Measurements from ENCODE around the gene SOX2.
"Not testable (repeated sequence)": the region's sequence is repeated elsewhere in the genome, so short reads cannot be mapped to it uniquely, and the experiment has no call there.

SOX2 gene

GRCh38 chr3:181724192-181724965 lies 12.7 kb downstream of the SOX2 start:
- no peak for DNase-seq

- no peak for DNase-seq
Observed at GRCh38 chr3:181725131-181725731, 13.5 kb downstream of the SOX2 start.

GRCh38 chr3:181725830-181726229 lies 14.1 kb downstream of the SOX2 start:
- DNase-seq: no peak

- no peak for DNase-seq
Observed at GRCh38 chr3:181726351-181727330, 14.9 kb downstream of the SOX2 start.

- no peak for DNase-seq
Observed at GRCh38 chr3:181727341-181728032, 15.8 kb downstream of the SOX2 start.

GRCh38 chr3:181728470-181729340 lies 17.0 kb downstream of the SOX2 start:
- DNase-seq: peak; percentile 40

DNA sequence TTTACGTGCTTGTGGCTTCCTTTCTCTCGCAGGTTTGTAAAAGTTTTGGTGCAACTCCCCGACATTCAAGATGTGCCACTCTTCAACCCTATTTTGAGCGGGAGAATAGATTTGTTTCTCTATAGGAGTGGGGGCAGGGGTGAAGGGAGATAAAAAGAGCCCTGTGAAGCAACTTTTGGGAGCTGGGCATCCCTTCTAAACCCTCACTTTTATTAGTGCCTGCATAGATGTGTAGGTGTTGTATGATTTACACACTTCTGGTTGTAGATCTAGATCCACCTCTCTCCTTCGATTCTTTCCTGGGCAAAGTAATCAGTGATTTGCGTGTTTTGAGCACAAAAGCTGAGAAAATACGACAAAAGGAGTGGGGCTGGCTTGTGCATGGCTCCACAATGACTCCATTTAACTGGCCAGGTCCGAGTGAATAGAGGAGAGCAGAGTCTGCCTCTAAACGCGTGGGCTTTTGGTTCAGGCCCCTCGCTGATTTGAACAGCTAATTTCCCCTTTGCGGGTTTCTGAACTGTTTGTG lies 17.7 kb downstream of the SOX2 start:
- no peak for DNase-seq

DNA sequence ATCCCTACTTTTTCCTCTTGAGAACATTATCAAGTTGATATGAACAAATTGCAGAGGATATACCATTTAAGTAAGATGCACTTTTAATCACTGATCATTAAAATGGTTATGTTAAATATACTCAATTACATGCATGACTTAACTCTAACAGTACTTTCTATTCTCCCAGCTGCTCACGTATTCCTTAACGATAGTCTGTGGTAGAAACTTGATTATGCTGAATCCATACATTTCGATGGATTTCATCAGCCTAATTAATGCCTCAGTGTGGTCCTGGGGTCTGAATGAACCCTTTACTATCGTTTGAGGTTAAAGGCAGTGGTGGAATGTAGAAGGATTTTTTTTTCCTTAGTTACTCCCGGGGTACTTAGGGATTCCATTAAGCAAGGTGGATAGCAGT lies 18.6 kb downstream of the SOX2 start:
- no peak for DNase-seq

GRCh38 chr3:181730934-181731333 lies 19.2 kb downstream of the SOX2 start:
- DNase-seq: no peak

GRCh38 chr3:181735911-181736310 lies 24.2 kb downstream of the SOX2 start:
- DNase-seq: no peak

DNA sequence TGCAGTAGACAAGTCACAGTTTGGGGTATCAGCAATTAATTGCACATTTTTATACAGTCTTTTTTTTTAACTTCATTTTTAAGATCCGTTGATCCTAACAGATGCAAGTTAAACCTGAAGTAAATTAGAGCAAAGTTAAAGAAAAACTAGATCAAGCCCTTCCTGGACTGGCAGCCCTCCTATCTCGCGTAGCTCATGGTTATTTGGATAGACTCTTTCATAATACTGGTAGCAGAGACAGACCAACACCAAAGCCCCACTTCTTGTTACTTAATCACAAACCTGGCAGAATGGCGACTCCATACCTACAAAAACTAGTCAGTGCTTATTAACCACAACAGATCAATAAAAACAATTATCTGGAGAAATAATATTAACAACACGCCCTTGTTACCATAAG lies 26.8 kb downstream of the SOX2 start:
- DNase-seq: no peak

GRCh38 chr3:181739628-181740027 lies 27.9 kb downstream of the SOX2 start:
- no peak for DNase-seq

GRCh38 chr3:181741417-181741816 lies 29.7 kb downstream of the SOX2 start:
- no peak for DNase-seq

DNA sequence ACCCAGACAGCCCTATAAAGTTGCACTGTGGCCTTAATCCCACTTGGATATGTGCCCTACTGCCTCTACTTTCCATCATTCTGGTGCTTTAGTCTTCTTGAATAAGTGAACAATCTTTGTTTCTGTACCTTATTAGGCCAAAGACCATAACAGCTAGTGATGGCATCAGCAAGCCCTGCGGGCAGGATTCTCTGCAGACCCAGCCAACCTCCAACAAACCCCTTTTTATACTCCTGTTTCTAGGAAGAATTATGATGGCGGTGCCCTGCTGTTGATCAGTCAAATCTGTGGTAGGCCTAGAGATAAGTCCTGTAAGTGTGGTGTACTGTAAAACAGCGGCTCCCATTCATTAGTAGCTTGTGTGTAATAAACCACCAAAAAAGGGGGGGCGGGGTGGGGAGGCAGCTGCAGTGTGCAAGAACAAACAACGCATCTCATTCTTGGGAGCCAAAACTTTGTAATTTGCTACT lies 40.5 kb downstream of the SOX2 start:
- no peak for DNase-seq

DNA sequence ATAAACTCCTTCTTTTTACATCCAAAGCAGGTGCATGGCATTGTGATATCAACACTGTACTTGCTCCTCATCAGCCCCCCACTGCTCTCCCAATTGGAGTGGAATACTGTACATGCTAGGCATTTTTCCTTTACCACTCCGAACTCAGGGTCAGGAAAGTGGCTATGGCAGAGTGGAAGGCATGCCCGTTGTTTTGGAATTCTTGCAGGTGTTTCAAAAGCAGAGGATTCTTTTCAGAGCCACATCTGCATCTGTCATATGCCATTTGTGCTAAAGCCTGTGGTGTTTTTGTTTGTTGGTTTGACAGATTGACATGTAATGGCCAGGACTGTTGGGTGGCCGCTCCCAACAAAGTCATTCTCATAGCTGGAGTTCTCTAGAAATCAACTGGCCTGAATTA lies 41.7 kb downstream of the SOX2 start:
- DNase-seq: no peak

DNA sequence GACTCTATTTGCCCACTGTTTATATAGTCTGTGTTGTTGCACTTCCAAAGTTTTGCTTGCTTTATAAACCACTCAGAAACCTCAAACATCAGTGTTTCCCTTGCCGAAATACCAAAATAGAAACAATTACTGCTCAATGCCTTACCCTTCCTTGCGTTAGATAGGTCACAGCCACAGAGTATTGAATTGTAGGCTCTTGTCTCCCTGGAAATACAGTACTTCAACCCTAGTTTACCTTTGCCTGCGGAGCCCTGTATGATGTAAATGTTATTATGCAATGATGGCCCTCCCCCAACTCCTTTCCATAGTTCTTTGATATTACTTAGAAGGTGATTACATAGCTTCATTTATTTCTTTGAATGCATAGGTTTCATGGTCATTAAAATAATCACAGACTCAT lies 44.2 kb downstream of the SOX2 start:
- DNase-seq: no peak

- DNase-seq: no peak
Observed at GRCh38 chr3:181756645-181757297, 45.0 kb downstream of the SOX2 start.

DNA sequence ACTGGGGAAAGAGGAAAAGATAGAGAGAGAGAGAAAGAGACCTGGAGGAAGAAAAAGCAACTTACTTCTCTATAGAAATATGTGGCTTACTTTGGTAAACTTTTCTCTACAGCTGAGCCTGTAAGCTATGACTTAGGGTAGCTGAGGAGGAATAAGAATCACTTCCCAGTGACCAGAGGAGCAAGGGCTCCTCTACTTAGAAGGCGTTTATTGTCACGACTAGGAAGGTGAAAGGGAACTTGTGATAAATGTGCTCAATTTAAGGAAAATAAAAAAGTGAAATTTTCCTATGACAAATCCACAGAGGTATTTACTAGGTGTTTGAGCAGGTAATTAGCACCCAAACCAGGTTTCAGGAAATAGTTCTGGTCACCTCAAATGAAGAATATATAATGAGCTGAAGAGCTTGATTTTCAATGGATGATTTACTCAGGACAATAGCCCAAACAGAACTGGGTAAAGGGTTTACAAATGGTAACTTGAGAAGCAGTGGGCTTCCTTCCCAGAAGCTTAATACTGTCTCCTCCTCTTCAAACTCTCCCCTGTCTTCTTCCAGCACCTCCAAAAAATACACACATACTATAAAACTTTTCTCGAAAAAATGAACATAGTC lies 46.1 kb downstream of the SOX2 start:
- DNase-seq: no peak

- DNase-seq: no peak
Observed at GRCh38 chr3:181761906-181762305, 50.2 kb downstream of the SOX2 start.

- DNase-seq: not testable (repeated sequence)
Observed at GRCh38 chr3:181764033-181764432, 52.3 kb downstream of the SOX2 start.

All from NCI-H524 treated with DMSO at 0.1 percent for 48 hours (cell line).